Kidney (tissue), 14 donors: ENCODE data around the gene ILKAP. TPM values are rescaled to one million over a fixed set of nuclear protein-coding genes. Genes with fewer than 3 reads are reported as not detected.
A peak's percentile ranks its signal among the peaks of the same experiment; 100 is the strongest.

Experiments used
- DNase-seq, 5 donors: peaks; one replicate each; pipeline ENCODE4 v3.0.0-alpha.2; 2013 to 2020
- FAIRE-seq: peaks from 2 replicates; lab custom pipeline; 2012; peaks lifted over from hg19 to GRCh38; lab: Jason Lieb, UNC
- H3K27ac ChIP-seq, 2 donors: one replicate each; pipeline ENCODE4 v1.7.0; 2013; ENCODE audit warnings: low read depth in 2 of 2, low read length in 2 of 2, inconsistent platforms in 1 of 2
- H3K27me3 ChIP-seq: one replicate; pipeline ENCODE4 v1.7.1; 2013; ENCODE audit warnings: low read length, inconsistent platforms; ENCODE audit not compliant: control insufficient read depth, insufficient read depth
- H3K36me3 ChIP-seq, 3 donors: one replicate each; pipeline versions ENCODE4 v1.7.0 to v1.7.1; 2013; ENCODE audit warnings: low read length in 3 of 3, control low read depth in 1 of 3, inconsistent platforms in 1 of 3; ENCODE audit not compliant: insufficient read depth in 3 of 3, control insufficient read depth in 2 of 3
- H3K4me1 ChIP-seq, 3 donors: one replicate each; pipeline versions ENCODE4 v1.7.0 to v1.7.1; 2013; ENCODE audit warnings: low read length in 3 of 3, inconsistent platforms in 1 of 3, low read depth in 1 of 3; ENCODE audit not compliant: control insufficient read depth in 2 of 3, insufficient read depth in 2 of 3
- H3K4me3 ChIP-seq, 3 donors: one replicate each; pipeline versions ENCODE4 v1.7.0 to v1.8.1; 2013; ENCODE audit warnings: low read length in 3 of 3, control low read depth in 1 of 3, inconsistent platforms in 1 of 3
- H3K9ac ChIP-seq, 3 donors: one replicate each; pipeline versions ENCODE4 v1.7.0 to v1.7.1; 2013; ENCODE audit warnings: low read length in 3 of 3, control low read depth in 1 of 3, inconsistent platforms in 1 of 3
- H3K9me3 ChIP-seq, 3 donors: one replicate each; pipeline versions ENCODE4 v1.7.0 to v1.7.1; 2013; ENCODE audit warnings: low read length in 3 of 3, control low read depth in 1 of 3, inconsistent platforms in 1 of 3; ENCODE audit not compliant: control insufficient read depth in 2 of 3, insufficient read depth in 1 of 3
- intact Hi-C: fragments of 100-400 bp; cut with DNase I; formaldehyde crosslinking; loops from one replicate; pipeline ENCODE4 v1.11.1; 2022
- polyA plus RNA-seq: library from polyadenylated mRNA; stranded (reverse); fragments of 350-450 nt; fragmentation: Illumina TruSeq; extraction: RNeasy Lipid Tissue Mini Kit (QIAGEN cat#74804); gene quantifications from one replicate; pipeline ENCODE4 v1.2.3, GENCODE V29; 2014; ENCODE audit warnings: low read depth, low replicate concordance; ENCODE audit not compliant: insufficient read depth
- total RNA-seq: library from RNA; stranded (reverse); fragmentation: NEBNext Ultra II Directional; extraction: Animal tissue kit (Norgen Biotek cat#: 25700); gene quantifications from one replicate; pipeline ENCODE4 v1.2.1, GENCODE V29; 2021
- TF ChIP-seq, protein P1 (sequence below): IDR thresholded peaks from 3 replicates; pipeline ENCODE4 v1.5.1; 2012; ENCODE audit warnings: mild to moderate bottlenecking, moderate library complexity, borderline replicate concordance; ENCODE audit not compliant: insufficient read depth; ENCODE audit errors: extremely low read depth
- donor health status: control.
- donor health status: control.
- donor health status: control.
- donor health status: control.
- donor health status: control.
- donor health status: DM: yes; HTN: yes; CAD: no.
- donor health status: Normal renal cell carcinoma (clear cell type).

The ILKAP gene
- total and polyA plus RNA-seq, 2 donors from 2014 or later, result 38.4 to 47.7 TPM

DNA sequence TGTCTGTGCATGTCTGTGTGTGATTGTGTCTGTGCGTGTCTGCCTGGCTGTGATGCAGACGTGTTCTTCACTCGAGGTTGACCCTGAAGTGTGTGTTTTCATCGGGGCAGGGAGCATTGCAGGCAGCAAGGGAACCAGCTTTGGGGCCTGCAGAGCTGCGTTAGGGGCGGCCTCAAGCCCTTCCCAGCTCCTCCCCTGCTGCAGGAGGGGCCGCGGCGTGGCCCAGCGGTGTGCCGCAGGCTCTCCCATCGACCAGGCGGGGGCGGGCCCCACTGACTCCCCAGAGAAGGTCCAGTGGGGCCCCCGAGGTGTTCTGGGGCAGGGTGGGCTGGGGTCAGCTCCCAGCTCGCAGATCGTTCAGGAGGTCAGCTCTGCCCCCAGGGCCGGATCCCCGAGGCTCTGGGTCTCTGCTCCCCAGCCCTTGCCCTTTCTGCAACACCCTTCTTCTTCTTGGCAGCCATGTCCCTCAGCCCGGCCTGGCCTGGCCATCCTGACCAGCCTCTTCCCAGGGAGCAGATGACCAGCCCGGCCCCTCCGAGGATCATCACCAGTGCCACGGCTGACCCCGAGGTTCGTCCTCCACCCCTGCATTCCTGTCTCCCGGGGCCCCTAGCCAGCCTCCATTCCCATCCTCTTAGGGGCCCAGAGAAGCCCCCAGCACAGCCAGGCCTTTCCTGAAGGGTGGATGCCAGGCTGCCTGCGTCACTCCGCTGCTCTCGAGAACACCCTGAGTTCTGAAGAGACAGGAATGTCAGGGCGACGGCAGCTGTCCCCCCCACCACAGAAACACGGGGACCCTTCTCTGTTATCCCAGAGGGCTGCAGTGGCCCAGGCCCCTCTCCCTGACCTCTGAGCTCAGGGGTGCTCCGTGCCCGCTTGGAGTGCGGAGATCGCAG lies 76.1 kb downstream of the ILKAP start:
- FAIRE-seq (no peak), DNase-seq (peak; percentile 69 to 86 (median 74))
- peaks cover 0 to 4% (median 3%) of the 10 kb centered on the region in 3 donors for H3K4me1 ChIP-seq
- no peak overlapping the region for H3K9ac ChIP-seq
- H3K4me3 ChIP-seq, result peak overlapping the region in 1 of 3 donors; percentile 22
- intact Hi-C loops, result no loop called here
- H3K9me3 ChIP-seq, result peaks cover 0 to 4% (median 0%) of the 10 kb centered on the region in 3 donors
- H3K36me3 ChIP-seq, result no peaks in the 10 kb centered on the region
- H3K27ac ChIP-seq, result no peak overlapping the region
- TF ChIP-seq, protein P1, sequence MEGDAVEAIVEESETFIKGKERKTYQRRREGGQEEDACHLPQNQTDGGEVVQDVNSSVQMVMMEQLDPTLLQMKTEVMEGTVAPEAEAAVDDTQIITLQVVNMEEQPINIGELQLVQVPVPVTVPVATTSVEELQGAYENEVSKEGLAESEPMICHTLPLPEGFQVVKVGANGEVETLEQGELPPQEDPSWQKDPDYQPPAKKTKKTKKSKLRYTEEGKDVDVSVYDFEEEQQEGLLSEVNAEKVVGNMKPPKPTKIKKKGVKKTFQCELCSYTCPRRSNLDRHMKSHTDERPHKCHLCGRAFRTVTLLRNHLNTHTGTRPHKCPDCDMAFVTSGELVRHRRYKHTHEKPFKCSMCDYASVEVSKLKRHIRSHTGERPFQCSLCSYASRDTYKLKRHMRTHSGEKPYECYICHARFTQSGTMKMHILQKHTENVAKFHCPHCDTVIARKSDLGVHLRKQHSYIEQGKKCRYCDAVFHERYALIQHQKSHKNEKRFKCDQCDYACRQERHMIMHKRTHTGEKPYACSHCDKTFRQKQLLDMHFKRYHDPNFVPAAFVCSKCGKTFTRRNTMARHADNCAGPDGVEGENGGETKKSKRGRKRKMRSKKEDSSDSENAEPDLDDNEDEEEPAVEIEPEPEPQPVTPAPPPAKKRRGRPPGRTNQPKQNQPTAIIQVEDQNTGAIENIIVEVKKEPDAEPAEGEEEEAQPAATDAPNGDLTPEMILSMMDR, result no peak
- H3K27me3 ChIP-seq, result no peaks in the 10 kb centered on the region

DNA sequence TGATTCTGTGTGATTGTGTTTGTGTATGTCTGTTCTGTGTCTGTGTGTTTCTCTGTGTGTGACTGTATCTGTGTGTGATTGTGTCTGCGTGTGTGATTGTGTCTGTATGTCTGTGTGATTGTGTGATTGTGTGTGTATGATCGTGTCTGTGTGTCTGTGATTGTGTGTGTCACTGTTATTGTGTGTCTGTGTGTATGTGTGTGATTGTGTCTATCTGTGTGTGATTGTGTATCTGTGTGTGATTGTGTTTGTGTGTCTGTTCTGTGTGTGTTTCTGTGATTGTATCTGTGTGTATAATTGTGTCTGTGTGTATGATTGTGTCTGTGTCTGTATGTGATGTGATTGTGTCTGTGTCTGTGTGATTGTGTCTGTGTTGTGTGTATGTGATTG lies 76.7 kb downstream of the ILKAP start:
- intact Hi-C loops, result no loop called here
- no peak for FAIRE-seq
- no peak overlapping the region for H3K9ac ChIP-seq

DNA sequence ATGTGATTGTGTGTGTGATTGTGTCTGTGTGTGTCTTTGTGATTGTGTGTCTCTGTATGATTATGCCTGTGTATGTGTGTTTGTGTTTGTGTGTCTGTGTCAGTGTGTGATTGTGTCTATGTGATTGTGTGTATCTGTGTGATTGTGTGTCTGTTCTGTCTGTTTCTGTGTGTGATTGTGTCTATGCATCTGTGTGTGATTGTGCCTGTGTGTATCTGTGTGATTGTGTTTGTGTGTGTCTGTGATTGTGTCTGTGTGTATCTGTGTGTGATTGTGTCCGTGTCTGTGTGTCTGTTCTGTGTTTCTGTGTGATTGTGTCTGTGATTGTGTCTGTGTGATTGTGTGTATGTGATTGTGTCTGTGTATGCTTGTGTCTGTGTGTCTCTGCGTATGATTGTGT lies 77.2 kb downstream of the ILKAP start:
- intact Hi-C loops, result no loop called here
- FAIRE-seq (no peak), DNase-seq (no peak)
- no peak overlapping the region for H3K9ac ChIP-seq
- H3K9me3 ChIP-seq, result peaks cover 0 to 4% (median 0%) of the 10 kb centered on the region in 3 donors
- H3K4me3 ChIP-seq, result no peak overlapping the region
- H3K4me1 ChIP-seq, result peaks cover 0 to 4% (median 3%) of the 10 kb centered on the region in 3 donors
- TF ChIP-seq, protein P1, result no peak
- H3K36me3 ChIP-seq, result no peaks in the 10 kb centered on the region
- H3K27me3 ChIP-seq, result no peaks in the 10 kb centered on the region
- no peak overlapping the region for H3K27ac ChIP-seq

More for the DNA sequence above, 76.7 kb downstream of the ILKAP start:
- Histone ChIP-seq H3K4me3 (peak overlapping the region in 1 of 3 donors; percentile 22), H3K4me1 (peaks cover 0 to 4% (median 3%) of the 10 kb centered on the region in 3 donors), H3K9me3 (peaks cover 0 to 4% (median 0%) of the 10 kb centered on the region in 3 donors), H3K36me3 (no peaks in the 10 kb centered on the region), H3K27me3 (no peaks in the 10 kb centered on the region), H3K27ac (no peak overlapping the region)
- DNase-seq, result no peak
- TF ChIP-seq, protein P1, result no peak
